GM18502 (cell line): ENCODE data around the gene MRPL16.
"Not testable (repeated sequence)": the region's sequence is repeated elsewhere in the genome, so short reads cannot be mapped to it uniquely, and the experiment has no call there.

ENCODE experiments used
- ATAC-seq: cut with Tn5 transposase; IDR thresholded peaks from one replicate; pipeline ENCODE4 v1.9.1; 2021; ENCODE audit warnings: mild to moderate bottlenecking; ENCODE audit not compliant: unreplicated experiment, poor library complexity

MRPL16 gene

DNA sequence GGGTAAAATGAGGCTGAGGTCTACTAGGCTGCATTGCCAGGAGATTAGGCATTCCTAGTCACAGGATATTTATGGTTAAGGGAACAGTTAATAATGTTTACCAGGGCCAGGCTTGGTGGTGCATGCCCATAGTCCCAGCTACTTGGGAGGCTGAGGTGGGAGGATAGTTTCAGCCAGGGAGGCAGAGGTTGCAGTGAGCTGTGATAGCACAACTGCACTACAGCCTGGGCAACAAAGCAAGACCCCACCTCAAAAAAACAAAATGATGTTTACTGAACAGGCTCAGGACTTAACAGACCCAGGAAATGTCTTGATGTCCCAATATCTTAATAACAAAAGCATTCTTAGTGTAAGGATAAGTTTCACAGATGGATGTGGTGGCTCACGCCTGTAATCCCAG is 2.8 kb upstream of the MRPL16 start:
- no peak for ATAC-seq

DNA sequence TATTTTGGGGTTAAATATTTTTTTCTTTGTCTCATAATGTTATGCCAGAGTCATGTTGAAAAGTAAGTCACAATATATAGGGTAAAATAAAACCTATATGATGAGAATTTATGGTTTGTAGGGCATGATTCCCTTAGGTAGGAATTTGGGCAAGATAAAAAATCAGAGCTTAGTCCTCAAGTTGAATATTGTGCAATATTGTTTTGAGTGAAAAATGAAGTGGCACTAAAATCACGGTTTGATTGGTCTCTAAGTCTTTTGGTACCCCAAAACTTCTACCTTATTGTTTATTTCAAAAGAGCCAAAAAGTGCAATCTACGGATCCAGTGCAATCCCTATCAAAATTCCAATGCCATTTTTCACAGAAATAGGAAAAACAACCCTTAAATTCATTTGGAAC is 1.6 kb upstream of the MRPL16 start:
- ATAC-seq = no peak

DNA sequence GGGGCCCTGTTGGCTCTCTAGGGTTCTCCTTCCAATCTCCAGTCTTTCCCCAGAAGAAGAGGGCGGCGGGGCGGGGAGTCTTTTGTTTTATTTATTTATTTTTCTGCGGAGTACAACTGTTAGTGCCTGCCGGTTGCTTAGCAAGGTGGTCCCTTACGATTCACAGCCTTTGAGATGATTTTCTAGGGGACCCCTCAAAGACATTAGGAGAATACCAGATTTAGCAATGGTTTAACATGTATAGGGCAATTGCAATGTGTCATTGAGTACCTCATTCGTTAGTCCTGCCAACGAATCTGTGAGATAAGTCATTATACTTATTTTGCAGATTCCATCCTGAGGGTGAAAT is 307 bp upstream of the MRPL16 start:
- ATAC-seq = peak; percentile 2

DNA sequence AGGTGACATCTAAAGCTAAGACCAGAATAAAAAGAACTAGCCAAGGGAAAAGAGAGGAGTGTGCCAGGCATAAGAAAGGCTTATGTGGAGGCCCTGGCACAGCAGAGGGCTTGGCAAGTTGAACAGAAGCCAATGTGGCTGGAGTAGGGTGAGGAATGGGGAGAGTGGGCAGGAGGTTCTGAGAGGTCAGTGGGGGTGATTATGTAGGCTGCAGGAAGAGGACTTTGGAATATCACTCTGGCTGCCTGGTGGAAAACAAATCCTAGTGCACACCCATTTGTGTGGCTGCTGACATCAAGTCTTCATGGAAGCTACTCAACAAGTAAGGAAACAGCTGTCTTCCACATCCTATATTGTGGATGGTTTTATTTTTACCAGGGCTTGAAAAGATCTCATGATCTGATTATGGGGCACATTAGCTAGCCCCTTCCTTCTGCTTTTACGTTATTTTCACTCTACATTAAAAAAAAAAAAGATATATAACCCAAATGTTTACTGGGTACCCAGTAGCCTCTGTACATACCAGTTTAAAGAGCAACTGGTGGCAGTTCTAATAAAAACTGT is 3.4 kb downstream of the MRPL16 start:
- ATAC-seq = no peak

DNA sequence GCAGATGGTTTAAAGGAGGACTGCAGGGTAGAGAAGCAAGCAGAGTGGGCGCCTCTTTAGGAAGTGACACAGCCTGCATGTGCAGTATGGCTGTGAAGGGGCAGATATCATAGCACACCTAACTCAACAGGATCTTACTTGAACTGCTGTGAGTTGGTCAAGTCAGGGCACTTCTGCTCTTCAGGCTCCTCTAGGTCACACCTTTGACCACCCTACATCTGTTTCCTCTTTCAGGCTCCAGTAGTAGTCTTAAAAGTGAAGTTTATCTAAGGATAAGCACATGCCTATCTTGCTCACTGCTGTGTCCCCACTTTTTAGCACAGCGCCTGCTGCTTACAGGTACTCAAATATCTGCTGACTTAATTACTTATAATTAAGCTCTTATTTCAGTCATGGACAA is 6.5 kb downstream of the MRPL16 start:
- ATAC-seq = no peak

DNA sequence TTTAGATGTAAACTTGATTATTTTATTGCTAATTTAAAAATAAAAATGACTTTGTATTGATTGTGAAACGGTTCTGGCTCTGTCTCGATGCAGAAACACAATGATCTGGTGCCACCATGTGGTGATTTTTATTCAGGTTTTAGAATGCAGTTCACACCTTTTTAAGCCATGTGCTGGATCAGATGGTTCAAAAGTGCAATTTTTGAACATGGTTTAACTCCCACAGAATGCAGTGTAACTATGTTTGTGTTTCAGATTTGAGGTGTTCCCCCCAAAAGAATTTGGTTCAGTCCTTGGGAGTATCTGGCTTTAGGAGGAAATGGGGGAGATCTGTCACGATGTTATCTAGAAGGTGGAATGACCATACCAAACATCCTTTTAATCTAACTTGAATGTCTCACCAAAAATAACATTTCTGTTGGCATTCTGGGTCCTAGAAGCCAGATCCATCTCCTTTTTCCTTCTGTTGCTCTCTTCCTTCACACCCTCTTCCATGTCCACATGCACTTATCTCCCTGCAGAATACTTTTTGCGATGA is 7.9 kb downstream of the MRPL16 start:
- ATAC-seq = no peak

DNA sequence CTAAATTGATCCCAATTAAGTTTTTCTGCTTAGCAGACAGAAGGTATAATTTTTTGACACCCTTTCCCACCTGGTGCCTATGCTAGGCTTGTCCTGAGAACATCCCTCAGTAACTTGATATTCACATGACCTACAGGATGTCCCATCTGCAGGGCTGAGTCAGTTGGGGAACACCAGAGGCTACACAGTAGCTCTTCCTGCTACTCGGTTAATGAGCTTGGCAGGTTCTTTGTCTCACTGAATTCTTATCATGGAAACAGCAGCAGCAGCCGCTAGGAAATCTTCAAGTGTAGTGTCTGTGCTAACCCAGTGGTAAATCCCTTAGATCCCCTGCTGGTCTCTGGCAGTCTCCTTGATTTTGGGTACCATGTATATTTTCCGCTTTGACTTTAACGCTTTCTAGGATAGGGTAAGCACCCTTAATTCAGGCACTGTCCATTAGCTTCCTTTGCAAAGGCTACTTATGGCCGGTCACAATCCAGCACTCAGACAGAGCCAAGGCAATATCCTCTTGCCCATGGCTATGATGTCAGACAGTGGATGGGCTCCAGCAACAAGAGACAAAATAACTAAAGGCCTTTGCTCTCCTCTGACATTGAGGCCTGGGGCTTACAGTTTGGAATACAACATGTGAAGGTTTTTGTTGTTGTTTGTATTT is 8.5 kb downstream of the MRPL16 start:
- no peak for ATAC-seq

DNA sequence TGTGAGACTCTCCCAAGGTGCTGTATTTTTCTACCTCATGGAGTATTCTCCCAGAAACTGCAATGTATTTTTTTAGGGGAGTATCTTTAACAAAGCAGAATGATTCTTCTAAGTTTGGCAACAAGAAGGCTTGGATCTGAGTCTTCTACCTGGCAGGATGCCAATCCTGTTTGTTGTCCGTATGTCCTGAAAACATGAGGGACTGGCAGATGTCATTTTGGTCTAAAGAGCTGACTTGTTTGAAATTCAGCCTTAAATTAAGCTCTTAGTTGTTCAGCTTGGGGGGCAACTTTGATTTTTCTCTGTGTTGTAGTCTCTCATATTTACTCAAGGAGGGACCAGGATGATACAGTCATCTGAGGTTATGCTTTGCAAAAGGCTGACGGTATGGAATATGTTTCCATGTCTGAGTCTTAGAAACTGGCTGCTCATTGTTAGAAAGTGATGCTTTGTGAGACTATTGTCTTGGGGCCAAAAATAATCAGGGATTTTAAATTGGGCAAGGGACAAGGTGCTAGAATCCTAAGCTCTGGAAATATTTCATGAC is 9.3 kb downstream of the MRPL16 start:
- ATAC-seq = no peak

DNA sequence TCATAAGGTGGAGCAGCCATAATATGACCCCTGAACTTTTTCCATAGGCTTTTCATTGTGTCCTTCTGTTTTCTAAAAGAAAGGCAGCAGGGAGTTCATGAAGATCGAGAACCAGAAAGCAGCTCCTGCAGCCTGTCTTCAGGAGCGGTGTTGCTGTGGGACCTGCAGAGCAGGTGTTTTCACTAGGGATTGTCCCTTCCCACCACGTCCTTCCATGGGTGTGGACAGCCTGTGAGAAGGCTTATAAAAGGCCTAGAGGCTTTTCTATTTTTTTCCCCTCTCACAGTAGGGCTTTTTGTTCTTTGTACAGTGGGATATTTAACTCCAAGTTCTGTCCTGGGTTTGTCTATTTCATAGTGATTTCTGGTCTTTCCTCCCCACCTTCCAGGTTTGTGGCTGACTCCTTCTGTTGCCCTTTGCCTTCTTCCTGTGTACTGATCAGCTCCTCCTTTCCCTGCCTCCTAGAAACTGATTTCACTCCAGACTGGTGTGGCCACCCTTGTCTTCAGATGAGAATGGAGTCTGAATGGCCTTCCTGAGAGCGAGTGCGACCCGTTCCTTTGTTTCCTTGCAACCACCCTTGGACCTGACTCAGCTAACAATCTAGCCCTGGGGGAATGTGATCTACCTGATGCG is 10.1 kb downstream of the MRPL16 start:
- ATAC-seq = no peak

DNA sequence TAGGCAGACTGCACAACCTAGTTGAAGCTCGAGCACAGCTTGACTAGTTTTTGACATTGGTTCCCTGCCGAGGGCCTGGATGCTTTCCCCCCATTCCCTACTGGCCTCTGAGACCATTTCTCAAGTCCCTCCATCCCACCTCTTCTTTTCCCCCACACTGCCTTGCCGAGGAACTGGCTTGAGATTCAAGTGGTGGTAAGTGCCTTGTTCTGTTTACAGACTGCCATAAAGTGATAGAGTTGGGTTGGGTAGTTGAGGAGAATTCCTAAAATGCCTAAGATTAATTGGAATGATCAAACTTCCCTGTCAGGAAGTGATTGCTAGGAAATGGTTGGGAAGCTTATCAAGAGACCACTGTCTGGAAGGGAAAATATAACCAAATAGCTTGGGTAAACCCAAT is 16.2 kb downstream of the MRPL16 start:
- no peak for ATAC-seq

DNA sequence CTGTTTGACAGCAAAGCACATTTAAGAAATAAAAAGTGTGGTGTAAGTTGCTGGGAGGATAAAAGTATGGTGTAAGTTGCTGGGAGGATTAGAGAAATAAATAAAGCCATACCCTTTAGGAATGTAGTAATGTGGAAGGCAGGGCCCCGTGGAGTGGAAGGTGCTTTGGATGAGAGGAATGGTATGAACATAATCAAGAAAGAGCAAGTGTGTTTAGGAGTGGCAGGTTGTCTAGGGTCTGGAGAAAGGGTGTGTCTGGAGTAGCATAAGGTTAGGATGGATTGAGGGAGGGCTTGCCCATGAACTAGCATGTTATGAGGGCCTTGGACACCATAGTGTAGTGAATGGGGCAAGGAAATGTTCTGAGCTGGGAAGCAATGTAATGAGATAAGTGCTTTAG is 18.1 kb downstream of the MRPL16 start:
- ATAC-seq = no peak

DNA sequence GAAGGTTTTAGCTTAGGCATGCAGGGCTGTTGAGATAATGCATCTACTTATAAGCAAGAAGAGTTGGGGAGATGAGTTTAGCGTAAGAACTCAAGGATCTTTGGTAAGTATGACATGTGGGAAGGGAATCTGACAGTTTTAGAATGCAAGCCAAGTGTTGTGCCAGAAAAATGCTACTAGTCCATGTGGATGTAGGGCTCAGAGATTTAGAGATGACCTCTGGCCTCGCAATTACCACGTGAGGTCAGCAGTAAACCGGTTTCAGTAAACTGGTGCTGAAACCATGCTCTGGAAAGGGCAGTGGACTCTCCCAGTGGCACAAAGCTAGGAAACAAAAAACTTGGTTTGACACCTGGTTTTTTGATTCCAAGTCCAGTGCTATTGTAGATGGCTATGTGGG is 18.9 kb downstream of the MRPL16 start:
- ATAC-seq = no peak

DNA sequence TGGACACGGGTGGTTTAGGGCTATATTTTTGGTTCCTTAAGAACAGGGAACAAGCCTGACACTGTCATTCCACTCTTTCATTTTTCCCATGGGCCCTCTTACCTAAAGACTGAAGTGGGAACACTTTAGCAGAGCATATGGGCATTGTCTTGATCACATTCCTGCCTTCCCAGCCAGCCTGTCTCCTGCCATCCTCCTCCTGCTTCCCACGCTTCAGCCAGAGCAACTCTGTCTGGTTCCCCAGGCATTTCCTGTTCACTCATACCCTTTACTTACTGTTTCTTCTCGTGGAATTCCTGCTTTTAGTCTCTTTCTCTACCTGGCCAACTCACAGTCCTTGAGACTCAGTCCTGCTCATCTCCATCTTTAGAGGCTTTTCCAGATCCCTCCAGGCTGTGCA is 22.8 kb downstream of the MRPL16 start:
- ATAC-seq = no peak

DNA sequence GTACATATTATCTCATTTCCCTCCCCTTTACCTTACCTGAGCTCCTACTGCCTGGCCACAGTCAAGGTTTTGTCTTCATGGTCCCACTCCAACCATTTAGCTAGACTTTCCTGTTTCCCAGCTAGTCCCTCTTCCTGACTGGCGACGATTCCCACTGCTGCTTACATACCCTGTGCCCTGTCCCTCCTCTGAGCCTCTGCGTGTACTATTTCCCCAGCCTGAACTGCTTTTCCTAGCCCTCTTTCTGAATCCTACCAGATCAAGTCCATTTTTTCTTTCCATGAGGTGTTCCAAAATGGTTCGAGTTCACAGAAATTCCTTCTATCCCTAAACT is 23.4 kb downstream of the MRPL16 start:
- no peak for ATAC-seq

DNA sequence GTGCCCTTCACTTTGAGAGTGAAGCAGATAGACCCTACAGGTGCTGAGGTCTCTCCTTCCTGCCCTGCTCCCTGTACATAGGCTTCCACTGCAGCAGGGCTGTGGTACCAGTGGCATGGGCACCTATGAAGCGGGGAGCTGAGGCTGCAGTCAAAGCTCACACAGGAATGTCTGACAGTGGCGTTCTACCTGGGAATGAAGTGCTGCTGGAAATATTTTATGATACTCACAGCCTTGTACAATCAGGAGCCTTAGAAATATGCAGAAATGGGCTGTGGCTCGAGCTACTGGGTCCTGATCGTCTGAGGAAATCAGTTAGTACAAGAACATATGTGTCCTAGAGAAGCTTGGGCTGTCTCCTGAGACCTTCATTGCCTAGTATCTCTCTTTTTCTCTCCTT is 24.8 kb downstream of the MRPL16 start:
- ATAC-seq = no peak

DNA sequence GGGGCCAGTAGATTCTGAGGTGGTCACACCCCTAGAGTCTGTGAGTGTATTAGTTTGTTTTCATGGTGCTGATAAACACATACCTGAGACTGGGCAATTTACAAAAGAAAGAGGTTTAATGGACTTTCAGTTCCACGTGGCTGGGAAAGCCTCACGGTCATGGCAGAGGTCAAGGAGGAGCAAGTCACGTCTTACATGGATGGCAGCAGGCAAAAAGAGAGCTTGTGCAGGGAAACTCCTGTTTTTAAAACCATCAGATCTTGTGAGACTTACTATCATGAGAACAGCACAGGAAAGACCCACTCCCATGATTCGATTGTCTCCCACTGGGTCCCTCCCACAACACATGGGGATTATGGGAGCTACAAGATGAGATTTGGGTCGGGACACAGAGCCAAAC is 26.1 kb downstream of the MRPL16 start:
- not testable (repeated sequence) for ATAC-seq

DNA sequence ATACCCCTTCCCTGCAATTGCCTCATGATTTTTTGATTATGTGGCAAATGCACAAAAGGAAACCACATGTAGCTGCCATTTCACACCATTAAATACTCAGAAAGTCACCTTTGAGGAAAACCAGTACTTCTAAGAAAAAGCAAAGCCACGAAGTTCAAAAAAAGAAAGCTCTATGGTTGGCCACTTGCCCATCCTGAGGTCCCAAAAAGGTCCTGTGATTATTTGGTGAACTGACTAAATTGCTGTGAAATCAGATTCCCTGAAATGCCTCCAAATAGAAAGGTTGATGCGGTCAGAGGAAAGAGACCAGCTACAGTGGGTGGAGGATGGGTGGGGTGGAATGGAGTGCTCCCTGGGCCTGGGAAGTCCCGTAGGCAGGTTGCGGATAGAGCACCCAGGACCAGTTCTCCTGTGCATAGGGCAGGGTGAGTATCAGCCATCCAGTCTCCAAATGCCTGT is 26.9 kb downstream of the MRPL16 start:
- no peak for ATAC-seq

DNA sequence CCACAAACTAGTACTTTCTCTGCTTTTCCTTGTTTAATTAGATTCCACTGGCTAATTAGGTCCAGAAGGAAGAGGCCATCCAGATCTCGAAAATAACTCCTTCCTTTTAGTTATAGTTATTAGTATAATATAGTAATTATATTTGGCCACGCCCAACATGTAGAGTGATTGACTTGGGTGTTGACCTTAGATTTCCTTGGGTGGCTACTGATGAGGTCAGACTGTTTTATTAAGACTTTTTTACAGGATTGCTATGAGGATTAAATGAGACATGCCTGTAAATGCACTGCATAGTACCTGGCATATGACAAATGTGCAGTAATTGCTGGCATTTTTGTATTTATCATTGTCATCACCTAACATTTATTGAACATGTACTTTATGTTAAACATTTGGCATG is 28.5 kb downstream of the MRPL16 start:
- no peak for ATAC-seq

DNA sequence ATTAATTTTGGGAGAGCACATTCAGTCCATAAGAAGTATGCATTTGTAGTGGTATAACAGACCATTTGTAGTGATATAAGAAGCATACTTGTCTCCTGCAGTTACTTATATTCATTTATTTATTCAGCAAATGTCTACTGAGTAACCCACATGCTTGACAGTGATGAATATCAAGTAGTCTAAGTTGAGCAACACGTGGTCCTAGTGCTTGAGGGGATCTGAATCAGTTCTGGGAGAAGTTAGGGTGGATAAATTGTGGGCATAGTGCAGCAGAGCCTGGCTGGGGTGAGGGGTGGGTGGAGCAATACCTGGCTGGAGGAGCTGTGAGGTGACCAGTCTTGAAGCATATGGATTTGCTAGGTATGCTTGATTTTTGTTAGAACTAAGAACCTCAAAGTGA is 31.1 kb downstream of the MRPL16 start:
- no peak for ATAC-seq

DNA sequence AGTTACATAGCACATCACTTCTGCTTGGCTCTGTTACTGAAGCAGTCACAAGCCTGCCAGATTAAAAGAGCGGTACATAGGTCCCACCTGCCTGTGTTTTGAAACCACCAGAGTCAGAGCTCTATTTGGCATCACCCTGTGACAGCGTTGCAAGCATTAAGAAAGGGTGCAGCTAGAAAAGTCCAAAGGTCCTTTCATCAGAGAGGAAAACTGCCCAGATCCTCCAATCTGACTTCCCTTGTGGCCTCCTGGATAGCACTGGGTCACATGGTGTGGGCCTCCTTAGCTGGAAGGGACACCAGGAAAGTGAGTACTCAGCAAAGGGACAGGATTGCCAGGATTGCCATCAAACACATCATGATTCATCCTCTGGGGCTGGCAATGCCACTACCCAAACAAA is 32.5 kb downstream of the MRPL16 start:
- no peak for ATAC-seq

DNA sequence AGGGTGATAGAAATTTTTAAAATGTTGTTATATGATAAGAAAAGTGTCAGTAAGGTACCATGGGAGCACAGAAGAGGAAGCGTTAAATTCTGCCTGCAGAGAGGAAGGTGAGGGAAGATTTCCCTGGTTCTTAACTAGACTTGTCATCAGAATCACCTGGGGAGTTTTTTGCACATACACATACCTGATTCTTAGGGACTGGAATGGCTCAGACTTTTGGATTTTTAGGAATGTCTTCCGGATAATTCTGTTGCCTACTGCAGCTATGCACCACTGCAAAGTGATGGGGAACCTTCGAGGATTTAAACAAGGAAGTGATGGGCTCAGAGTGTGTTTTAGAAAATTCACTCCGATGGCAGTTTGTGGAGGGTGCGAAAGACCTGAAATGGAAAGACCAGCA is 33.5 kb downstream of the MRPL16 start:
- ATAC-seq = no peak
